ENCODE data around the gene EPM2AIP1. TPM values are rescaled to one million over a fixed set of nuclear protein-coding genes. Genes with fewer than 3 reads are reported as not detected.

The EPM2AIP1 gene
- polyA plus RNA-seq, 1 donor from 2014 or later: 41.4 TPM

- Histone ChIP-seq H3K4me3 (ENCODE audit: low read length) (no peak overlapping the region), H3K27ac (ENCODE audit: low read length) (no peak overlapping the region), H3K9ac (ENCODE audit: low read length) (no peak overlapping the region), H3K36me3 (ENCODE audit: insufficient read depth, low read length) (no peaks in the 10 kb centered on the region), H4K20me1 (ENCODE audit: insufficient read depth) (no peaks in the 10 kb centered on the region), H3K79me2 (replicated peaks; ENCODE audit: insufficient read depth, low read length) (no peaks in the 10 kb centered on the region), H3K9me2 (ENCODE audit: insufficient read depth, low read length) (no peaks in the 10 kb centered on the region), H2AFZ (ENCODE audit: low read depth, low read length) (no peak overlapping the region), H3K9me3 (ENCODE audit: low read length) (peaks cover 18% of the 10 kb centered on the region), H3K4me2 (ENCODE audit: low read length) (no peak overlapping the region), H3F3A (ENCODE audit: insufficient read depth, low read length, poor library complexity, severe bottlenecking) (no peaks in the 10 kb centered on the region), H3K27me3 (ENCODE audit: insufficient read depth, low read depth, low read length) (peaks cover 24% of the 10 kb centered on the region)
- TF ChIP-seq REST (IDR thresholded peaks at IDR 0.05; ENCODE audit: borderline replicate concordance) (no peak), EP300 (conservative IDR thresholded peaks at IDR 0.05; ENCODE audit: poor library complexity, severe bottlenecking) (no peak)
These were observed 50.2 kb downstream of the EPM2AIP1 start for GRCh38 chr3:36942638-36943248.

- Histone ChIP-seq H4K20me1 (ENCODE audit: insufficient read depth) (no peaks in the 10 kb centered on the region), H3K9me3 (ENCODE audit: low read length) (peaks cover 18% of the 10 kb centered on the region), H3K36me3 (ENCODE audit: insufficient read depth, low read length) (no peaks in the 10 kb centered on the region), H3K27ac (ENCODE audit: low read length) (no peak overlapping the region), H3K4me2 (ENCODE audit: low read length) (no peak overlapping the region), H3K27me3 (ENCODE audit: insufficient read depth, low read depth, low read length) (peaks cover 24% of the 10 kb centered on the region), H3K4me3 (ENCODE audit: low read length) (no peak overlapping the region), H2AFZ (ENCODE audit: low read depth, low read length) (no peak overlapping the region), H3K79me2 (replicated peaks; ENCODE audit: insufficient read depth, low read length) (no peaks in the 10 kb centered on the region), H3K9me2 (ENCODE audit: insufficient read depth, low read length) (no peaks in the 10 kb centered on the region), H3F3A (ENCODE audit: insufficient read depth, low read length, poor library complexity, severe bottlenecking) (no peaks in the 10 kb centered on the region), H3K9ac (ENCODE audit: low read length) (no peak overlapping the region)
- TF ChIP-seq REST (IDR thresholded peaks at IDR 0.05; ENCODE audit: borderline replicate concordance) (no peak), MXI1 (conservative IDR thresholded peaks at IDR 0.05; ENCODE audit: poor library complexity, severe bottlenecking) (no peak), EZH2 (IDR thresholded peaks at IDR 0.05; ENCODE audit: borderline replicate concordance, insufficient read depth, low read length, poor library complexity, severe bottlenecking) (no peak), RAD21 (conservative IDR thresholded peaks at IDR 0.05) (no peak), SMC3 (conservative IDR thresholded peaks at IDR 0.05; ENCODE audit: poor library complexity) (no peak), TAF1 (IDR thresholded peaks at IDR 0.05; ENCODE audit: low read depth) (no peak)
These were observed 51.3 kb downstream of the EPM2AIP1 start for GRCh38 chr3:36941658-36942057.

All from neural cell (in vitro differentiated cells).